Occipital lobe (tissue), 3 donors: ENCODE results near the gene REL. TPM values are rescaled to one million over a fixed set of nuclear protein-coding genes. Genes with fewer than 3 reads are reported as not detected.
A peak's percentile ranks its signal among the peaks of the same experiment; 100 is the strongest.

Experiments
- DNase-seq: peaks from one replicate; lab custom pipeline; 2025; lab: John Stamatoyannopoulos, UW
- small RNA-seq: library from RNA; depleted of rRNA; stranded (forward); fragments of <200 nt; gene quantifications from one replicate; pipeline ENCODE3, GENCODE V24; 2014
- total RNA-seq: library from RNA; depleted of rRNA; stranded (reverse); fragments of >200 nt; gene quantifications from one replicate; pipeline ENCODE4 v1.2.3, GENCODE V29; 2014

The REL gene
- total RNA-seq, 1 donor from 2014 or later, result 8.6 TPM

GRCh38 chr2:60964651-60965498 is 83.5 kb downstream of the REL start:
- DNase-seq, result no peak

- no peak for DNase-seq
Observed at GRCh38 chr2:60965499-60965785, 84.1 kb downstream of the REL start.

- DNase-seq, result no peak
Observed at GRCh38 chr2:60966507-60967405, 85.4 kb downstream of the REL start.

- no peak for DNase-seq
Observed at GRCh38 chr2:60972889-60973656, 91.7 kb downstream of the REL start.

GRCh38 chr2:60973705-60974104 is 92.3 kb downstream of the REL start:
- DNase-seq, result no peak

GRCh38 chr2:60974652-60975051 is 93.3 kb downstream of the REL start:
- DNase-seq, result no peak

Small RNA genes within 50 kb of the gene (small RNA-seq; reads per million reads assigned to genes)
- gene RN7SL632P (not detected), gene RNU4-51P (2.0 reads per million, percentile 84 among the genes with 10 or more reads in this experiment)

Other genes starting within 250 kb of the REL start
- 57.6 TPM for gene PAPOLG, start 125.3 kb upstream of the REL start, total RNA-seq
- 79.2 TPM for gene PEX13, start 136.1 kb downstream of the REL start, total RNA-seq
- gene PUS10, start 136.7 kb downstream of the REL start, total RNA-seq, result 8.3 TPM
- gene SANBR, start 184.3 kb downstream of the REL start, total RNA-seq, result 89.8 TPM